Fibroblast of the aortic adventitia (primary cell): ENCODE results near the gene LAPTM5. TPM values are rescaled to one million over a fixed set of nuclear protein-coding genes. Genes with fewer than 3 reads are reported as not detected.

Experiments used
- DNase-seq: peaks from one replicate; pipeline ENCODE4 v3.0.0-alpha.2; 2010; ENCODE audit warnings: low read depth
- H3K4me3 ChIP-seq: 2 replicates; pipeline ENCODE4 v1.5.1; 2011; ENCODE audit warnings: low read depth, mild to moderate bottlenecking, control low read depth, low read length, moderate library complexity
- total RNA-seq: library from RNA; depleted of rRNA; stranded (reverse); fragments of >200 nt; gene quantifications from 2 replicates; pipeline ENCODE4 v1.2.3, GENCODE V29; 2012; ENCODE audit warnings: low replicate concordance
- TF ChIP-seq, protein P1 (sequence below): IDR thresholded peaks from 2 replicates; pipeline ENCODE4 v1.5.1; 2011; ENCODE audit warnings: mild to moderate bottlenecking, low read length, control low read depth, inconsistent platforms; ENCODE audit not compliant: insufficient read depth

LAPTM5 gene
- total RNA-seq, 1 donor: 0.18 TPM

- TF ChIP-seq, protein P1, sequence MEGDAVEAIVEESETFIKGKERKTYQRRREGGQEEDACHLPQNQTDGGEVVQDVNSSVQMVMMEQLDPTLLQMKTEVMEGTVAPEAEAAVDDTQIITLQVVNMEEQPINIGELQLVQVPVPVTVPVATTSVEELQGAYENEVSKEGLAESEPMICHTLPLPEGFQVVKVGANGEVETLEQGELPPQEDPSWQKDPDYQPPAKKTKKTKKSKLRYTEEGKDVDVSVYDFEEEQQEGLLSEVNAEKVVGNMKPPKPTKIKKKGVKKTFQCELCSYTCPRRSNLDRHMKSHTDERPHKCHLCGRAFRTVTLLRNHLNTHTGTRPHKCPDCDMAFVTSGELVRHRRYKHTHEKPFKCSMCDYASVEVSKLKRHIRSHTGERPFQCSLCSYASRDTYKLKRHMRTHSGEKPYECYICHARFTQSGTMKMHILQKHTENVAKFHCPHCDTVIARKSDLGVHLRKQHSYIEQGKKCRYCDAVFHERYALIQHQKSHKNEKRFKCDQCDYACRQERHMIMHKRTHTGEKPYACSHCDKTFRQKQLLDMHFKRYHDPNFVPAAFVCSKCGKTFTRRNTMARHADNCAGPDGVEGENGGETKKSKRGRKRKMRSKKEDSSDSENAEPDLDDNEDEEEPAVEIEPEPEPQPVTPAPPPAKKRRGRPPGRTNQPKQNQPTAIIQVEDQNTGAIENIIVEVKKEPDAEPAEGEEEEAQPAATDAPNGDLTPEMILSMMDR: no peak
- no peak overlapping the region for H3K4me3 ChIP-seq
- no peak for DNase-seq
Measured at GRCh38 chr1:30724655-30725421, 32.7 kb downstream of the LAPTM5 start.

DNA sequence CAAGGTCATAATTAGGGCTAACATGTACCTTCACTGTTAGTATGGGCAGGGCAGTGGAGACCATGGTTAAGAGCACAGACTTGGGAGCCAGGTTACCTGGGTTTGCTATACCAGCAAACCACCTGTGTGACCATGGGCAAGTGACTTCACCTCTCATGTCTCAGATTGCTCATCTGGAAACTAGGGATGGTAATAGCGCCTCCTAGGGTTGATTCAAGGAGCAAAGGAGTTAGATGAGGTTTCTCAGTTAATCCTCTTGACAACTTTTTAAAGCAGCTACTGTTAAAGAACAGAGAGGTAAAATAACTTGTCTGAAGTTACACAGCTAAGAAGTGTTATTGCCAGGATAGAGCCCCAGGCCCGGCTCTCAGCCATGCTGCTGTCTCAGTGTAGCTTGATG lies 33.4 kb downstream of the LAPTM5 start:
- no peak overlapping the region for H3K4me3 ChIP-seq
- no peak for DNase-seq
- TF ChIP-seq, protein P1: no peak

DNA sequence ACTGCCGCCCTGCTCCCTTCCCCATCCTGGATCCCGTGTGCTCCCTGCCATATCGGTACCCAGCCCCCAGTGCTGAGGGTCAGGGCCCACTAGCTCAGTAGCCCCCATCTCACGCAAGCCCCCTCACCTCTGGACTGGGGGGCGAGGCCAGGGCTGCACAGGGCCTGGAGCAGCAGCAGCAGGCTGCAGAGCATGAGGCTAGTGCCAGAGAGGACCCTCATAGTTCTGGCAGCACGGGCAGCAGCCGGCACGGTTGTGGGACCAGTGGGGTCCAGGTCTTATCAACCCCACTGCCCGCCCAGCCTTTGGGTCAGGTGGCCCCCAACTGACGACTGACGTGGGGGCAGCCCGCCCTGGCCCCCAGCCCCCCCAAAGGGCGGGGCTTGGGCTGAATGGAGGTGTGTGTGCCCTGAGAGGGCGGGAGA lies 34.2 kb downstream of the LAPTM5 start, which contains the start of gene MATN1:
MATN1 (minus strand) TSS at position 255 of the 425 bp plus-strand sequence; CDS start at position 221, 34 bp downstream.
- TF ChIP-seq, protein P1: no peak
- no peak for DNase-seq
- no peak within 1 kb of the TSS for H3K4me3 ChIP-seq

GRCh38 chr1:30721812-30722537 lies 35.6 kb downstream of the LAPTM5 start:
- no peak for DNase-seq
- TF ChIP-seq, protein P1: no peak
- no peak overlapping the region for H3K4me3 ChIP-seq

- TF ChIP-seq, protein P1: no peak
- no peak overlapping the region for H3K4me3 ChIP-seq
- no peak for DNase-seq
Measured at GRCh38 chr1:30721341-30721793, 36.2 kb downstream of the LAPTM5 start.

- TF ChIP-seq, protein P1: no peak
- no peak overlapping the region for H3K4me3 ChIP-seq
- no peak for DNase-seq
Measured at GRCh38 chr1:30720271-30721223, 37.0 kb downstream of the LAPTM5 start.
